ENCODE data around the gene EVPLL.
"Not testable (repeated sequence)": the region's sequence is repeated elsewhere in the genome, so short reads cannot be mapped to it uniquely, and the experiment has no call there.

The EVPLL gene

GRCh38 chr17:18426639-18427038, 49.1 kb downstream of the EVPLL start:
- not testable (repeated sequence) for DNase-seq

DNA sequence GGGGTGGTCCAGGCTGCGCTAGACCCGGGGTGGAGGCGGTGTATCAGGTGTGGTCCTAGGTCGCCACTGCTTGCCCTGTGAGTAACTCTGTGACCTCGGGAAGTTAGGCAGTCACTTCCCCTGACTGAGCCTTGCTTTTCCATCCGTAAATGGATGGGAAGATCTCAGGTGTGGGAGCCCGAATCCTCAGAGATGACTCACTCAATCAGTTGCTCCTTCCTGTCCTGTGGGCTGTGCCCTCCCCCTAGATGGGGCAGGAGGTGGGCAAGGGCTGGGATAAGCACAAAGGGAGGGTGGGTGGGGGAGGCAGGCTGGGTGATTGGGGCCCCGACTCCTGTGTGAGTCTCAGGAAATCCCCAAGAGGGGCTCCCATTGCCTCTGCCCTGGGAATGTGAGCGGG, 54.6 kb downstream of the EVPLL start:
- not testable (repeated sequence) for DNase-seq
